Smooth muscle cell (in vitro differentiated cells): ENCODE results near the gene TBCD. TPM values are rescaled to one million over a fixed set of nuclear protein-coding genes. Genes with fewer than 3 reads are reported as not detected.

Experiments
- DNase-seq: peaks from one replicate; lab custom pipeline; 2025; ENCODE audit not compliant: unreplicated experiment; lab: John Stamatoyannopoulos, UW
- H2AFZ ChIP-seq: fragments of 200-600 bp; sonication (generic); 2 replicates; pipeline ENCODE4 v1.6.0; 2016; ENCODE audit warnings: antibody characterized with exemption, low read depth, mild to moderate bottlenecking
- H3F3A ChIP-seq: fragments of 200-600 bp; sonication (generic); 2 replicates; pipeline ENCODE4 v1.6.0; 2017; ENCODE audit warnings: antibody characterized with exemption, low read depth
- H3K27ac ChIP-seq: fragments of 200-600 bp; sonication (generic); 2 replicates; pipeline ENCODE4 v1.5.1; 2016; ENCODE audit warnings: low read depth, mild to moderate bottlenecking
- H3K27me3 ChIP-seq: fragments of 200-600 bp; sonication (generic); 2 replicates; pipeline ENCODE4 v1.6.1; 2016; ENCODE audit warnings: low read depth, mild to moderate bottlenecking
- H3K36me3 ChIP-seq: fragments of 200-600 bp; sonication (generic); 2 replicates; pipeline ENCODE4 v1.5.1; 2016; ENCODE audit warnings: low read depth
- H3K4me1 ChIP-seq: fragments of 200-600 bp; sonication (generic); 2 replicates; pipeline ENCODE4 v1.5.1; 2016; ENCODE audit warnings: low read depth
- H3K4me2 ChIP-seq: fragments of 200-600 bp; sonication (generic); 2 replicates; pipeline ENCODE4 v1.6.0; 2016; ENCODE audit warnings: mild to moderate bottlenecking
- H3K4me3 ChIP-seq: fragments of 200-600 bp; sonication (generic); 2 replicates; pipeline ENCODE4 v1.5.1; 2016; ENCODE audit warnings: mild to moderate bottlenecking
- H3K79me2 ChIP-seq: fragments of 200-600 bp; sonication (generic); 2 replicates; pipeline ENCODE4 v1.6.0; 2016; ENCODE audit warnings: low read depth, mild to moderate bottlenecking
- H3K9ac ChIP-seq: fragments of 200-600 bp; sonication (generic); 2 replicates; pipeline ENCODE4 v1.6.0; 2016; ENCODE audit warnings: low read depth
- H3K9me3 ChIP-seq: fragments of 200-600 bp; sonication (generic); replicated peaks from 2 replicates; pipeline ENCODE4 v1.5.1; 2016; ENCODE audit warnings: low read depth
- H4K20me1 ChIP-seq: fragments of 200-600 bp; sonication (generic); 2 replicates; pipeline ENCODE4 v1.6.0; 2016; ENCODE audit warnings: low read depth
- CTCF ChIP-seq: fragments of 200-600 bp; sonication (generic); IDR thresholded peaks from 2 replicates; pipeline ENCODE4 v1.5.1; 2017; ENCODE audit warnings: borderline replicate concordance, mild to moderate bottlenecking, antibody characterized with exemption; ENCODE audit not compliant: insufficient read depth, poor library complexity, severe bottlenecking
- WGBS: methylation state at CpG from one replicate; pipeline ENCODE4 v1.1.7; 2016; ENCODE audit warnings: low lambda C conversion rate; 5-methylcytosine and 5-hydroxymethylcytosine counted together
- polyA plus RNA-seq: library from polyadenylated mRNA; unstranded; fragments of >200 nt; fragmentation: Nextera tagmentation; extraction: Ambion mirVana; gene quantifications from 2 replicates; pipeline ENCODE4 v1.2.1, GENCODE V29; 2016
- total RNA-seq: library from RNA; depleted of rRNA; stranded (reverse); fragments of >200 nt; gene quantifications from 2 replicates; pipeline ENCODE4 v1.2.3, GENCODE V29; 2014

Gene TBCD
- total and polyA plus RNA-seq, 2 experiments from 2014 or later, result 29.1 to 38.8 TPM

- Histone ChIP-seq H3K4me1 (no peaks in the 10 kb centered on the region), H3K9me3 (no peaks in the 10 kb centered on the region), H3K27ac (no peak overlapping the region), H3K27me3 (no peaks in the 10 kb centered on the region), H3F3A (no peaks in the 10 kb centered on the region), H3K4me3 (no peak overlapping the region), H3K9ac (no peak overlapping the region), H4K20me1 (no peaks in the 10 kb centered on the region), H3K79me2 (no peaks in the 10 kb centered on the region), H2AFZ (no peak overlapping the region), H3K36me3 (no peaks in the 10 kb centered on the region), H3K4me2 (no peak overlapping the region)
- no peak for DNase-seq
- WGBS, result 91% methylated on average over 16 of the region's 16 CpGs
- no peak for TF ChIP-seq CTCF
Observed at GRCh38 chr17:82920715-82921114, 168.8 kb downstream of the TBCD start.

GRCh38 chr17:82921426-82921825, 169.6 kb downstream of the TBCD start:
- Histone ChIP-seq H3K36me3 (no peaks in the 10 kb centered on the region), H3K27ac (no peak overlapping the region), H3F3A (no peaks in the 10 kb centered on the region), H3K27me3 (no peaks in the 10 kb centered on the region), H2AFZ (no peak overlapping the region), H3K9me3 (no peaks in the 10 kb centered on the region), H3K9ac (no peak overlapping the region), H3K4me3 (no peak overlapping the region), H3K4me2 (no peak overlapping the region), H4K20me1 (no peaks in the 10 kb centered on the region), H3K79me2 (no peaks in the 10 kb centered on the region), H3K4me1 (no peaks in the 10 kb centered on the region)
- WGBS, result 99% methylated on average over 13 of the region's 13 CpGs
- TF ChIP-seq CTCF, result no peak
- no peak for DNase-seq

GRCh38 chr17:82922646-82923045, 170.8 kb downstream of the TBCD start:
- Histone ChIP-seq H3K4me2 (no peak overlapping the region), H3K27me3 (no peaks in the 10 kb centered on the region), H3F3A (no peaks in the 10 kb centered on the region), H3K9me3 (no peaks in the 10 kb centered on the region), H3K4me1 (no peaks in the 10 kb centered on the region), H3K79me2 (no peaks in the 10 kb centered on the region), H3K36me3 (no peaks in the 10 kb centered on the region), H4K20me1 (no peaks in the 10 kb centered on the region), H3K27ac (no peak overlapping the region), H3K4me3 (no peak overlapping the region), H2AFZ (no peak overlapping the region), H3K9ac (no peak overlapping the region)
- WGBS, result 96% methylated on average over 18 of the region's 19 CpGs
- TF ChIP-seq CTCF, result no peak
- no peak for DNase-seq

GRCh38 chr17:82923366-82924113, 171.7 kb downstream of the TBCD start:
- no peak for TF ChIP-seq CTCF
- no peaks in the 10 kb centered on the region for H3F3A ChIP-seq
- no peaks in the 10 kb centered on the region for H3K36me3 ChIP-seq
- no peaks in the 10 kb centered on the region for H4K20me1 ChIP-seq
- no peak overlapping the region for H3K4me2 ChIP-seq
- H3K79me2 ChIP-seq, result no peaks in the 10 kb centered on the region
- no peak for DNase-seq
- H2AFZ ChIP-seq, result no peak overlapping the region
- H3K4me3 ChIP-seq, result no peak overlapping the region
- no peaks in the 10 kb centered on the region for H3K4me1 ChIP-seq
- H3K9me3 ChIP-seq, result no peaks in the 10 kb centered on the region
- H3K27ac ChIP-seq, result no peak overlapping the region
- WGBS, result 95% methylated on average over 25 of the region's 25 CpGs
- no peaks in the 10 kb centered on the region for H3K27me3 ChIP-seq
- H3K9ac ChIP-seq, result no peak overlapping the region
